ENCODE measurements around the gene PDIA5. TPM values are rescaled to one million over a fixed set of nuclear protein-coding genes. Genes with fewer than 3 reads are reported as not detected.

PDIA5 gene
- total RNA-seq, 4 donors from 2014 or later = 34.0 to 52.4 (median 44.6) TPM

GRCh38 chr3:123122525-123123315, 55.9 kb downstream of the PDIA5 start:
- intact Hi-C loops (cut with DNase I) = no loop called here
- no peaks in the 10 kb centered on the region for H3K4me1 ChIP-seq
- H3K4me3 ChIP-seq (replicated peaks in 1 of 3) = no peak overlapping the region
- TF ChIP-seq POLR2A (IDR thresholded peaks at IDR 0.05) (no peak), CTCF (IDR thresholded peaks at IDR 0.05) (no peak)
- 86 to 89% methylated on average over 8 of the region's 8 CpGs for WGBS, 2 donors
- no peak for DNase-seq
- H3K27me3 ChIP-seq = no peaks in the 10 kb centered on the region
- H3K9me3 ChIP-seq = no peaks in the 10 kb centered on the region
- H3K36me3 ChIP-seq = peaks cover 0 to 27% of the 10 kb centered on the region in 2 donors
- no peak overlapping the region for H3K27ac ChIP-seq

GRCh38 chr3:123123716-123124616, 57.1 kb downstream of the PDIA5 start:
- TF ChIP-seq CTCF (IDR thresholded peaks at IDR 0.05) = no peak
- TF ChIP-seq POLR2A (IDR thresholded peaks at IDR 0.05) = no peak
- Histone ChIP-seq H3K9me3 (no peaks in the 10 kb centered on the region), H3K4me1 (no peaks in the 10 kb centered on the region), H3K4me3 (replicated peaks in 1 of 3) (no peak overlapping the region), H3K36me3 (peaks cover 0 to 20% of the 10 kb centered on the region in 2 donors), H3K27ac (no peak overlapping the region), H3K27me3 (no peaks in the 10 kb centered on the region)
- no peak for DNase-seq
- intact Hi-C loops (cut with DNase I) = no loop called here
- 90 to 92% methylated on average over 24 of the region's 24 CpGs for WGBS, 2 donors

DNA sequence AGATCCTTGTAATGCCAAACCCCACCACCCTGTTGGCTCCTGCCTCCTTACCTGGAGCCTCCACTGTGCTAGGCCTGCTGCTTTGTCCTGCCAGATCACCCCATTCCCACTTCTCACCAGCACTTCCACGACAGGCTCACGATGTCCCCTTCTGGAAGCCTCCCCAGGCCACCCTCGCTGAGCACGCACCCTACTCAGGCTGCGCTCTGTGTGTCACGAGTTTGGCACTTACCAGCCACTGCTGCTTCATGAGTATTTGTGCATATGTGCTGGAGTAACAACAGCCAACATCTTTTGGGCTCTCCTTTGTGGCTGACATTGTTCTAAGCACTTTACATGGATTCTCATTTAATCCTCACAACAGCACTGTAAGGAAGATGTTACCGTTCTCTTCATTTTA, 58.1 kb downstream of the PDIA5 start:
- intact Hi-C loops (cut with DNase I) = no loop called here
- no peaks in the 10 kb centered on the region for H3K4me1 ChIP-seq
- H3K36me3 ChIP-seq = peaks cover 0 to 20% of the 10 kb centered on the region in 2 donors
- H3K4me3 ChIP-seq (replicated peaks in 1 of 3) = no peak overlapping the region
- no peaks in the 10 kb centered on the region for H3K9me3 ChIP-seq
- no peaks in the 10 kb centered on the region for H3K27me3 ChIP-seq
- TF ChIP-seq CTCF (IDR thresholded peaks at IDR 0.05) = no peak
- TF ChIP-seq POLR2A (IDR thresholded peaks at IDR 0.05) = no peak
- no peak overlapping the region for H3K27ac ChIP-seq
- 97 to 98% methylated on average over 7 of the region's 7 CpGs for WGBS, 2 donors
- DNase-seq = no peak

DNA sequence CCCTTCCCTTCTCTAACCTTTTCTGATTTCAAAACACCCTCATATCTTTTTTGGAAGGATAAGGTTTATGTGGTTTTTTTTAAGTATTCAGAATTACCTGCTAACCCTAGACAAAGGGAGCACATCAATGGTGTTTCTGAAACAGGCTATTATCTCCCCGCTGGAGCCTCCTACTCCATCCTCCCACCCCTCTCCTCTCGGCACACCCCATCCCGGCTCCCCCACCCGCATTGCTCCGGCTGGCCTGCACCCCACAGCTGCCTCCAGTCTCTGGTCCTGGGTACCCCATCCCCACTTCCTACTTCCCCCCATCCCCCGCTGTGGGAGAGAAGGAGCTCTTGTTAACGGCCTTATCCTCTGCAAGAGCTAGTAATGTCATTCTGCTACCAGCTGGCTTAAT, 59.2 kb downstream of the PDIA5 start:
- peaks cover 4 to 26% of the 10 kb centered on the region in 2 donors for H3K36me3 ChIP-seq
- WGBS, 2 donors = 86 to 88% methylated on average over 7 of the region's 7 CpGs
- no peak overlapping the region for H3K27ac ChIP-seq
- TF ChIP-seq CTCF (IDR thresholded peaks at IDR 0.05) (no peak), POLR2A (IDR thresholded peaks at IDR 0.05) (no peak)
- no peaks in the 10 kb centered on the region for H3K4me1 ChIP-seq
- H3K4me3 ChIP-seq (replicated peaks in 1 of 3) = no peak overlapping the region
- intact Hi-C loops (cut with DNase I) = no loop called here
- no peak for DNase-seq
- H3K27me3 ChIP-seq = no peaks in the 10 kb centered on the region
- H3K9me3 ChIP-seq = no peaks in the 10 kb centered on the region

GRCh38 chr3:123126653-123127052, 59.8 kb downstream of the PDIA5 start:
- no peak overlapping the region for H3K4me3 ChIP-seq (replicated peaks in 1 of 3)
- peaks cover 4 to 32% of the 10 kb centered on the region in 2 donors for H3K36me3 ChIP-seq
- intact Hi-C loops (cut with DNase I) = no loop called here

More at GRCh38 chr3:123126653-123127052, 59.8 kb downstream of the PDIA5 start:
- H3K27ac ChIP-seq = no peak overlapping the region
- TF ChIP-seq CTCF (IDR thresholded peaks at IDR 0.05) (no peak), POLR2A (IDR thresholded peaks at IDR 0.05) (no peak)
- H3K9me3 ChIP-seq = no peaks in the 10 kb centered on the region
- H3K27me3 ChIP-seq = no peaks in the 10 kb centered on the region
- H3K4me1 ChIP-seq = no peaks in the 10 kb centered on the region
- whole genome bisulfite sequencing, 2 donors = 94 to 95% methylated on average over 3 of the region's 3 CpGs
- DNase-seq = no peak
